DMS114 treated with DMSO at 0.1 percent for 48 hours (cell line): ENCODE results near the gene POLR3E.
"Not testable (repeated sequence)": the region's sequence is repeated elsewhere in the genome, so short reads cannot be mapped to it uniquely, and the experiment has no call there.

Source experiments
- DNase-seq: peaks from one replicate; lab custom pipeline; 2025; ENCODE audit not compliant: unreplicated experiment; lab: John Stamatoyannopoulos, UW

Gene POLR3E

DNA sequence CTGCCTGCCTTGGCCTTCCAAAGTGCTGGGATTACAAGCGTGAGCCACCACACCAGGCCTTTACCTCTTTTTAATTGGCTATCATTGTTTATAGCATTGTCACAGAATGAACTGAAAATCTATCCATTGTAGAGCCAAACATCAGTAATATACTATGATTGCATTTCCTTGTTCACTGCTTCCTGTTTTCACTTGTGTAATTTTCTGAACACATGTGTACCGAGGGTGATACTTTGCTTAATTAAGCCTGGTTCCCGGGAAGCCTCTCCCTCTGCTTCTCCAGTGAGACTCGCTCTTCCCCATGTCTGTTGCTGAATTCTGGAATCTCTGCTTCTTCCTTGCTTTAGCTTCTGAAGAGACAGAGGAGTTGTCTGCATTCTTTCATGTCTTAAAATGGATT is 33.1 kb downstream of the POLR3E start:
- no peak for DNase-seq

GRCh38 chr16:22333457-22333994 is 36.3 kb downstream of the POLR3E start:
- DNase-seq = no peak

GRCh38 chr16:22335668-22336246 is 38.5 kb downstream of the POLR3E start:
- no peak for DNase-seq

- no peak for DNase-seq
Observed at GRCh38 chr16:22336581-22336980, 39.4 kb downstream of the POLR3E start.

- DNase-seq = no peak
Observed at GRCh38 chr16:22337045-22337444, 39.8 kb downstream of the POLR3E start.

GRCh38 chr16:22337849-22338635 is 40.8 kb downstream of the POLR3E start:
- DNase-seq = no peak

- DNase-seq = no peak
Observed at GRCh38 chr16:22340945-22341344, 43.7 kb downstream of the POLR3E start.

GRCh38 chr16:22342082-22342481 is 44.9 kb downstream of the POLR3E start:
- DNase-seq = no peak

DNA sequence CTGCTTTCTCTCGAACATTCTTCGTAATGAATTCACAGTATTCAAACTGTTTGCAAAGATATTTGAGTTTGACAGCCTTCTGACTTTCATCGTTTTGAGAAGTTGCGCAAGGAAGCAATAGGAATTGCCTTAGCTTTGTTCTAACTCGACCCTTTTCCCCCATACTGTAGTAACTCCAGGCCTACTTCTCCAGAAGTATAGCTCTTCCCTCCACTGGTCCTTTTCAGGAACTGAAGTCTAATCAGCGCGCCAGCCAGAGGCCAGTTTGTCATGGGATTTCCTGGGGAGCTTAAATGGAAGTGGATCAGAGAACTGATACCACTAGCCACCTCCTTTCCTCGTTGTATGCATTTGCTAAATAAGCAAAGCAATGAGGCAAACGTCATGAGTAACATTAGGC is 49.3 kb downstream of the POLR3E start:
- no peak for DNase-seq

DNA sequence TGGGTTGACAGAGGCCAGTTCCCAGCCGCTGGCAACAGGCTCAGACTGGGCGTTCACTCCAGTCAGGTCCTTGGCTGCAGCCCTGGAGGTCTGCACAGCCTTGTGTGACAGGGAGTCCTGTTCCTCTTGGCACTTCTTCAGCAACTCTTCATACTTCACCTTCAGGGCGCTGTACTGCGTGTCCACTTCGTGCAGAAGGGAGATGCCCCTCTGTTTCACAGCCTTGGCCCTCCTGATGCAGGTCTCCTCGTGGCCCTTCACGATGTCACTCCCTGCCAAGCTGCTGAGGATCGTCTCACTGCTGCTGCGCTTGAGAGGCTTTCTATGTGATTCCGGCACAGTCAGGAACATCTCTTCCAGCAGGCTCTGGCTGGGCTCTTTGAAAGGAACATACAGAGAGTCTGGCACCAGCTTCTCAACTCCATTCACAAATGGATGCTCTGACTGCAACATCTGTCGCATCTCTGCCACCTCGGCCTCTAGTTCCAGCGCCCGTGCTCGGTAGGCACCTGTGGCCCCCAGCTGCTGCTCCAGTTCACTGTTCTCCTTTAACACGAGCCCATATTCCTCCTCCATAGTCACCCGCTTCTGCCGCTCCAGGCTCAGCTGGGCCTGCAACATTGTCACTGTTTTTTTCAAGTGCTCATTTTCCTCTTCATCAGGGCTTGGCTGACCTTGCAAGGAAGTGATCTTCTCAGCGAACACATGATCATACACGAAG is 50.1 kb downstream of the POLR3E start:
- no peak for DNase-seq

- no peak for DNase-seq
Observed at GRCh38 chr16:22348291-22348690, 51.1 kb downstream of the POLR3E start.

DNA sequence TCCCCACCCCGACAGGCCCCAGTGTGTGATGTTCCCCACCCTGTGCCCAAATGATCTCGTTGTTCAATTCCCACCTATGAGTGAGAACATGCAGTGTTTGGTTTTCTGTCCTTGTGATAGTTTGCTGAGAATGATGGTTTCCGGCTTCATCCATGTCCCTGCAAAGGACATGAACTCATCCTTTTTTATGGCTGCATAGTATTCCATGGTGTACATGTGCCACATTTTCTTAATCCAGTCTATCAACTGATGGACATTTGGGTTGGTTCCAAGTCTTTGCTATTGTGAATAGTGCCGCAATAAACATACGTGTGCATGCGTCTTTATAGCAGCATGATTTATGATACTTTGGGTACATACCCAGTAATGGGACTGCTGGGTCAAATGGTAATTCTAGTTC is 53.8 kb downstream of the POLR3E start:
- not testable (repeated sequence) for DNase-seq

- no peak for DNase-seq
Observed at GRCh38 chr16:22352140-22352539, 54.9 kb downstream of the POLR3E start.

DNA sequence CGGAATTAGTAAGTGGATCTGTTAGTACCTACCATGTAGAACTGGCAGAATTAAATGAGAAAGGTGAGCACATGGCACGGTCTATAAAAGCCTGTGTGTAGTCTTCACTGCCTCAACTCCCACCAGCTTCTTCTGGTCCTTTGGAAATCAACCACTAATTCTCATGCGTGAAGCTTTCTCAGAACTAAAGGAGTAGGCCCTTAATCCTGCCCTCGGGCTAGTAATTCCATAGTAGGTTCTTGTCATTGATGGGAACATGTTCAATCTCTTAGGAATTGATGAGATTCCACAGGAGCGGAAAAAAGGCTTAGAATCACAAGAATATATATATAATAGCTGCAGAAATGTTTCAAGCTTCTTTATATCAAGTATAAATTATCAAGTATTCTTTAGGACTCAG is 55.5 kb downstream of the POLR3E start:
- no peak for DNase-seq

GRCh38 chr16:22353191-22353919 is 56.1 kb downstream of the POLR3E start:
- DNase-seq = no peak

- no peak for DNase-seq
Observed at GRCh38 chr16:22353933-22354541, 56.8 kb downstream of the POLR3E start.

GRCh38 chr16:22355487-22355908 is 58.3 kb downstream of the POLR3E start:
- DNase-seq = no peak

GRCh38 chr16:22356930-22357634 is 59.9 kb downstream of the POLR3E start:
- no peak for DNase-seq

- DNase-seq = no peak
Observed at GRCh38 chr16:22357635-22357971, 60.4 kb downstream of the POLR3E start.

DNA sequence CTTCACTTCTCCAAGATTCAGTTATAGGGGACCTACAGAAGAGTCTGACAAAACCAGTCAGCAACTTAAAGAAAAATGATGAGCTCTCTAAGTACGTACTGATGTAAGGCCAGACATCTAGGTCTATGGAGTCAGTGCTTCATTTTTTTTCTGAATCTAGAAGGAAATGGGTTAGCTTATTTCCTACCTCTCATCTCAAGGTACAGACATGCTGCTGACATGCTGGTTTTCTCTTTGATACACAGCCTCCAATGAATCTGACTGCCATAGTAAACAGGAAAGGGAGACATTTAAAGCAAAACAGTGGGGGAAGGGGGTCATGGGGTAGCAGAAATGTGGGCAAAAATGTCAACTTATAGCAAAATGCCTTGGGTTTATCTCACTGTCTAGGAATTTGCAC is 60.8 kb downstream of the POLR3E start:
- no peak for DNase-seq
